HepG2 (cell line): ENCODE results near the gene TMEM8B. TPM values are rescaled to one million over a fixed set of nuclear protein-coding genes. Genes with fewer than 3 reads are reported as not detected.

Experiments
- CHD2 ChIP-seq: IDR thresholded peaks from 2 replicates; pipeline ENCODE4 v1.6.1; 2011; ENCODE audit warnings: low read depth, low read length, improper control_type of control experiment
- FOXP1 ChIP-seq, 2 experiments: fragments of 450-650 bp in 1 of 2; IDR thresholded peaks; 2 replicates each; pipeline ENCODE4 v1.6.1; 2017 to 2018; ENCODE audit warnings: antibody characterized with exemption in 1 of 2
- MAF1 ChIP-seq: sonication (generic); formaldehyde crosslinking; IDR thresholded peaks from 2 replicates; pipeline ENCODE4 v1.5.0; 2020; ENCODE audit warnings: missing genetic modification reagents, borderline replicate concordance
- MIXL1 ChIP-seq: IDR thresholded peaks from 2 replicates; pipeline ENCODE4 v1.6.1; 2016
- SMYD3 ChIP-seq: sonication (generic); formaldehyde crosslinking; IDR thresholded peaks from 2 replicates; pipeline ENCODE4 v1.8.1; 2023; ENCODE audit warnings: mild to moderate bottlenecking, missing genetic modification reagents
- TSC22D2 ChIP-seq: sonication (generic); formaldehyde crosslinking; IDR thresholded peaks from 2 replicates; pipeline ENCODE4 v1.5.1; 2020; ENCODE audit warnings: missing genetic modification reagents, mild to moderate bottlenecking, borderline replicate concordance
- ZNF432 ChIP-seq: sonication (generic); formaldehyde crosslinking; IDR thresholded peaks from 2 replicates; pipeline ENCODE4 v1.5.0; 2020; ENCODE audit warnings: missing genetic modification reagents, mild to moderate bottlenecking, borderline replicate concordance
- ZNF451 ChIP-seq: sonication (generic); formaldehyde crosslinking; IDR thresholded peaks from 2 replicates; pipeline ENCODE4 v1.5.0; 2020; ENCODE audit warnings: mild to moderate bottlenecking, missing genetic modification reagents
- ZNF607 ChIP-seq: sonication (generic); formaldehyde crosslinking; IDR thresholded peaks from 2 replicates; pipeline ENCODE4 v1.5.1; 2020; ENCODE audit warnings: missing genetic modification reagents, mild to moderate bottlenecking, borderline replicate concordance
- ZNF781 ChIP-seq: sonication (generic); formaldehyde crosslinking; IDR thresholded peaks from 2 replicates; pipeline ENCODE4 v1.5.1; 2020; ENCODE audit warnings: borderline replicate concordance, mild to moderate bottlenecking, missing genetic modification reagents; ENCODE audit errors: not compliant biosample characterization
- polyA plus RNA-seq, 8 experiments: library from polyadenylated mRNA; depleted of rRNA in 3 of 8; stranded (reverse) in 7 of 8; unstranded in 1 of 8; fragments of >200 nt; fragmentation: Illumina TruSeq in 4 of 8; extraction: Trizol in 4 of 8; gene quantifications; 2 replicates each; pipeline versions ENCODE4 v1.2.1 to v1.2.3, GENCODE V29; 2011 to 2016; ENCODE audit warnings: low read depth in 4 of 8, missing spikeins in 1 of 8, mixed read lengths in 1 of 8; ENCODE audit not compliant: insufficient read depth in 1 of 8
- total RNA-seq, 5 experiments: library from RNA; depleted of rRNA; stranded (reverse); fragments of >200 nt; fragmentation: Illumina TruSeq; extraction: Trizol; gene quantifications; 2 replicates each; pipeline ENCODE4 v1.2.3, GENCODE V29; 2016; ENCODE audit warnings: low read depth in 1 of 5
- TF ChIP-seq, protein P1 (sequence below): sonication (generic); formaldehyde crosslinking; IDR thresholded peaks from 2 replicates; pipeline ENCODE4 v1.4.0; 2020; ENCODE audit warnings: mild to moderate bottlenecking, missing genetic modification reagents
- TF ChIP-seq, protein P2 (sequence below): sonication (generic); formaldehyde crosslinking; IDR thresholded peaks from 2 replicates; pipeline ENCODE4 v1.4.0; 2020; ENCODE audit warnings: mild to moderate bottlenecking, missing genetic modification reagents
- TF ChIP-seq, protein P3 (sequence below): sonication (generic); formaldehyde crosslinking; IDR thresholded peaks from 2 replicates; pipeline ENCODE4 v1.5.0; 2020; ENCODE audit warnings: missing genetic modification reagents
- TF ChIP-seq, protein P4 (sequence below): sonication (generic); formaldehyde crosslinking; IDR thresholded peaks from 2 replicates; pipeline ENCODE4 v1.5.1; 2020; ENCODE audit warnings: mild to moderate bottlenecking, missing genetic modification reagents

The TMEM8B gene
- total and polyA plus RNA-seq, 2 of the 13 experiments (the other 11 are each of a cell fraction or from before 2014, with no cell fraction given) = 2.1 to 2.7 TPM

DNA sequence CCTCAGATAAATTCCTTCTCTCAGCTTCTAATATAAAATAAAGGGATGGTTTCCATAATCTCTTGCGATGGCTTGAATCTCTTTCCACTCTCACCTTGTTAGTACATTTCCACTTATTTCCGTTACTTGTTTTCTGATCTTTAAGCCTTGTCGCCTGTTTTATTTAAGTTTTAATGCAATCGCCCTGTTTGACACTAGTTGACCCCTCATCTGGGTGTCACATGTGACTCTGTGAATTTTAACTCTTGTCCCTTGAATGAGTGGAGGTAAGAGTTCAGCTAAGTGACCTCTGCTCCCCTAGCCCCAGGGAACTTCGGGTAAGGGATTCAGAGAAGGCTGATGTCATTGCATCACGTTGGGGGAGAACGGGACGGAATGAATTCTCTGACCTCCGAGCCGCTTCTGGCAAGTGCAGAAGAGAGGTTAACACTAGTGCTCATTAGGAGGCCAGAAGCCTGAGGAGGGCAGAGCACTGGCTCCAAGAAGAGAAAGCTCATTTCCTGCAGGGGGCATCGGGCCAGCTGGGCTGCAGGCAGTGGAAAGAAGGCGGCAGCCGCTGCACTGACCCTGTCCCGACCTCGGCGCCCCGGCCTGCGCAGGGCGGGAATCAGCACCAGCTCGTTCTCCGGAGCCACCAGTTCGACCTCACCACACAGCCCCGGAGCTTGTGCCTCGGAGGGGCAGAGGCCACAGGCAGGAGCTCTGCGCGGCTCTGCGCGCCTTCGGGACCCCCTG lies 14.8 kb upstream of the TMEM8B start (continued):
- TF ChIP-seq, protein P1, sequence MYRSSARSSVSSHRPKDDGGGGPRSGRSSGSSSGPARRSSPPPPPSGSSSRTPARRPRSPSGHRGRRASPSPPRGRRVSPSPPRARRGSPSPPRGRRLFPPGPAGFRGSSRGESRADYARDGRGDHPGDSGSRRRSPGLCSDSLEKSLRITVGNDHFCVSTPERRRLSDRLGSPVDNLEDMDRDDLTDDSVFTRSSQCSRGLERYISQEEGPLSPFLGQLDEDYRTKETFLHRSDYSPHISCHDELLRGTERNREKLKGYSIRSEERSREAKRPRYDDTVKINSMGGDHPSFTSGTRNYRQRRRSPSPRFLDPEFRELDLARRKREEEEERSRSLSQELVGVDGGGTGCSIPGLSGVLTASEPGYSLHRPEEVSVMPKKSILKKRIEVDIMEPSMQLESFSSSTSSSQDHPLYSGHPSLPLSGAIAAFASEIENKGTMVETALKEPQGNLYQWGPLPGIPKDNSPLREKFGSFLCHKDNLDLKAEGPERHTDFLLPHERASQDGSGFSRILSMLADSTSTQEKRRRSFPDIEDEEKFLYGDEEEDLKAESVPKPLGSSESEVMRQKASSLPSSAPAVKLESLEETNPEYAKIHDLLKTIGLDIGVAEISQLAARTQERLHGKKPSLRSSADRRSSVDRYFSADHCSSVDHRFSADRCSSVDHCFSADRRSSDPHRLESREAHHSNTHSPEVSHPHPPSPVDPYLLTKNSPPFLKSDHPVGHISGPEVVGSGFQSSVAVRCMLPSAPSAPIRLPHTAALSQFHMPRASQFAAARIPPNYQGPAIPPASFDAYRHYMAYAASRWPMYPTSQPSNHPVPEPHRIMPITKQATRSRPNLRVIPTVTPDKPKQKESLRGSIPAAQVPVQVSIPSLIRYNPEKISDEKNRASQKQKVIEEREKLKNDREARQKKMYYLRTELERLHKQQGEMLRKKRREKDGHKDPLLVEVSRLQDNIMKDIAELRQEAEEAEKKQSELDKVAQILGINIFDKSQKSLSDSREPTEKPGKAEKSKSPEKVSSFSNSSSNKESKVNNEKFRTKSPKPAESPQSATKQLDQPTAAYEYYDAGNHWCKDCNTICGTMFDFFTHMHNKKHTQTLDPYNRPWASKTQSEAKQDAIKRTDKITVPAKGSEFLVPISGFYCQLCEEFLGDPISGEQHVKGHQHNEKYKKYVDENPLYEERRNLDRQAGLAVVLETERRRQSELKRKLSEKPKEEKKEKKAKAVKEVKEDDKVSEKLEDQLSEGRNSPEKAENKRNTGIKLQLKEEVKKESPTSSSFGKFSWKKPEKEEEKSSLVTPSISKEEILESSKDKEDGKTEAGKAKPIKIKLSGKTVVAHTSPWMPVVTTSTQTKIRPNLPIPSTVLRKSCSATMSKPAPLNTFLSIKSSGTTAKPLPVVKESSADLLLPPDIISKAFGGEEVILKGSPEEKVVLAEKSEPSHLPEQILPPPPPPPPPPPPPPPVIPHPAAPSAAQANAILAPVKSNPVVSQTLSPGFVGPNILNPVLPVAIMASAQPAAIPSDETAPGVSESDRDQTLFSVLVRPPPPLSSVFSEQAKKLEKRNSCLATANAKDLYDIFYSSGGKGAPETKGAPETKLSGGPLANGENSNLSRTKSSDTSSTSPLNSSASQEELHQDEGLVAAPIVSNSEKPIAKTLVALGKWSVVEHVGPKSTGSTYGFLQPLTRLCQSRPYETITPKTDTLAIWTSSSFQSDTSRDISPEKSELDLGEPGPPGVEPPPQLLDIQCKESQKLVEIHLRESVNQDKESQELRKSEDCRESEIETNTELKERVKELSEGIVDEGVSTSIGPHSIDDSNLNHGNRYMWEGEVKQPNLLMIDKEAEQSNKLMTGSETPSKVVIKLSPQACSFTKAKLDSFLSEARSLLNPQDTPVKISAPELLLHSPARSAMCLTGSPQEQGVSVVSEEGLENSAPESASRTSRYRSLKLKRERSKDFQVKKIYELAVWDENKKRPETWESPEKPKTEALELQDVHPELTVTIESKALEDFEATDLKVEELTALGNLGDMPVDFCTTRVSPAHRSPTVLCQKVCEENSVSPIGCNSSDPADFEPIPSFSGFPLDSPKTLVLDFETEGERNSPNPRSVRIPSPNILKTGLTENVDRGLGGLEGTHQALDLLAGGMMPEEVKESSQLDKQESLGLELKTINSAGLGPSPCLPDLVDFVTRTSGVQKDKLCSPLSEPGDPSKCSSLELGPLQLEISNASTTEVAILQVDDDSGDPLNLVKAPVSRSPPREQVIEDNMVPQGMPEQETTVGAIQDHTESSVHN (CRISPR knock-in tag) = 0 out of 2 replicates have a peak, but pooled peaks have one; percentile 68
- TF ChIP-seq, protein P2, sequence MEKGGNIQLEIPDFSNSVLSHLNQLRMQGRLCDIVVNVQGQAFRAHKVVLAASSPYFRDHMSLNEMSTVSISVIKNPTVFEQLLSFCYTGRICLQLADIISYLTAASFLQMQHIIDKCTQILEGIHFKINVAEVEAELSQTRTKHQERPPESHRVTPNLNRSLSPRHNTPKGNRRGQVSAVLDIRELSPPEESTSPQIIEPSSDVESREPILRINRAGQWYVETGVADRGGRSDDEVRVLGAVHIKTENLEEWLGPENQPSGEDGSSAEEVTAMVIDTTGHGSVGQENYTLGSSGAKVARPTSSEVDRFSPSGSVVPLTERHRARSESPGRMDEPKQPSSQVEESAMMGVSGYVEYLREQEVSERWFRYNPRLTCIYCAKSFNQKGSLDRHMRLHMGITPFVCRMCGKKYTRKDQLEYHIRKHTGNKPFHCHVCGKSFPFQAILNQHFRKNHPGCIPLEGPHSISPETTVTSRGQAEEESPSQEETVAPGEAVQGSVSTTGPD (CRISPR knock-in tag) = no peak
- TF ChIP-seq ZNF432 (CRISPR knock-in tag) = no peak
- TF ChIP-seq, protein P3, sequence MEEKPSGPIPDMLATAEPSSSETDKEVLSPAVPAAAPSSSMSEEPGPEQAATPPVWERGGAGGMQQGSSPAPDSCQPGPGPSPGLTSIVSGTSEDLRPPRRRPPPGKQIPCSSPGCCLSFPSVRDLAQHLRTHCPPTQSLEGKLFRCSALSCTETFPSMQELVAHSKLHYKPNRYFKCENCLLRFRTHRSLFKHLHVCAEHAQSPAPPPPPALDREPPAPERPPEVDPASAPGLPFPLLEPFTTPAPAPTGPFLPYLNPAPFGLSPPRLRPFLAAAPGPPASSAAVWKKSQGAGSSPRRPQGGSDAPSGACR (CRISPR knock-in tag) = 0 out of 2 replicates have a peak, but pooled peaks have one; percentile 12
- no peak for TF ChIP-seq FOXP1 (IDR thresholded peaks at IDR 0.05)
- 0 out of 2 replicates have a peak, but pooled peaks have one; percentile 14 for TF ChIP-seq FOXP1 (CRISPR knock-in tag; IDR thresholded peaks at IDR 0.05)
- no peak for TF ChIP-seq TSC22D2 (CRISPR knock-in tag)
- TF ChIP-seq ZNF781 (CRISPR knock-in tag) = peak; percentile 64
- TF ChIP-seq CHD2 = no peak
- TF ChIP-seq ZNF451 (CRISPR knock-in tag) = 0 out of 2 replicates have a peak, but pooled peaks have one; percentile 43
- TF ChIP-seq, protein P4, sequence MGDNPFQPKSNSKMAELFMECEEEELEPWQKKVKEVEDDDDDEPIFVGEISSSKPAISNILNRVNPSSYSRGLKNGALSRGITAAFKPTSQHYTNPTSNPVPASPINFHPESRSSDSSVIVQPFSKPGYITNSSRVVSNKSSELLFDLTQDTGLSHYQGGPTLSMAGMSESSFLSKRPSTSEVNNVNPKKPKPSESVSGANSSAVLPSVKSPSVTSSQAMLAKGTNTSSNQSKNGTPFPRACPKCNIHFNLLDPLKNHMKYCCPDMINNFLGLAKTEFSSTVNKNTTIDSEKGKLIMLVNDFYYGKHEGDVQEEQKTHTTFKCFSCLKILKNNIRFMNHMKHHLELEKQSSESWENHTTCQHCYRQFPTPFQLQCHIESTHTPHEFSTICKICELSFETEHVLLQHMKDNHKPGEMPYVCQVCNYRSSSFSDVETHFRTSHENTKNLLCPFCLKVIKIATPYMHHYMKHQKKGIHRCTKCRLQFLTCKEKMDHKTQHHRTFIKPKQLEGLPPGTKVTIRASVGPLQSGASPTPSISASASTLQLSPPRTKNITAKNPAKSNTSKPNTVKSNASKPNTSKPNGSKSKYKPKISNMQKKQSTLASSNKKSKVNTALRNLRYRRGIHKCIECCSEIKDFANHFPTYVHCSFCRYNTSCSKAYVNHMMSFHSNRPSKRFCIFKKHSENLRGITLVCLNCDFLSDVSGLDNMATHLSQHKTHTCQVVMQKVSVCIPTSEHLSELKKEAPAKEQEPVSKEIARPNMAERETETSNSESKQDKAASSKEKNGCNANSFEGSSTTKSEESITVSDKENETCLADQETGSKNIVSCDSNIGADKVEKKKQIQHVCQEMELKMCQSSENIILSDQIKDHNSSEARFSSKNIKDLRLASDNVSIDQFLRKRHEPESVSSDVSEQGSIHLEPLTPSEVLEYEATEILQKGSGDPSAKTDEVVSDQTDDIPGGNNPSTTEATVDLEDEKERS = peak; percentile 56; the same call in 1 of the 2 replicates
- peak; percentile 36; the same call in 1 of the 2 replicates for TF ChIP-seq MIXL1 (CRISPR knock-in tag)
- TF ChIP-seq SMYD3 (CRISPR knock-in tag) = 0 out of 2 replicates have a peak, but pooled peaks have one; percentile 53
- 0 out of 2 replicates have a peak, but pooled peaks have one; percentile 13 for TF ChIP-seq ZNF607 (CRISPR knock-in tag)
- TF ChIP-seq MAF1 = no peak
